Measurements from ENCODE around the gene FOXL1. TPM values are rescaled to one million over a fixed set of nuclear protein-coding genes. Genes with fewer than 3 reads are reported as not detected.

The FOXL1 gene
- total RNA-seq, 1 donor from 2014 or later, result under 0.01 TPM

DNA sequence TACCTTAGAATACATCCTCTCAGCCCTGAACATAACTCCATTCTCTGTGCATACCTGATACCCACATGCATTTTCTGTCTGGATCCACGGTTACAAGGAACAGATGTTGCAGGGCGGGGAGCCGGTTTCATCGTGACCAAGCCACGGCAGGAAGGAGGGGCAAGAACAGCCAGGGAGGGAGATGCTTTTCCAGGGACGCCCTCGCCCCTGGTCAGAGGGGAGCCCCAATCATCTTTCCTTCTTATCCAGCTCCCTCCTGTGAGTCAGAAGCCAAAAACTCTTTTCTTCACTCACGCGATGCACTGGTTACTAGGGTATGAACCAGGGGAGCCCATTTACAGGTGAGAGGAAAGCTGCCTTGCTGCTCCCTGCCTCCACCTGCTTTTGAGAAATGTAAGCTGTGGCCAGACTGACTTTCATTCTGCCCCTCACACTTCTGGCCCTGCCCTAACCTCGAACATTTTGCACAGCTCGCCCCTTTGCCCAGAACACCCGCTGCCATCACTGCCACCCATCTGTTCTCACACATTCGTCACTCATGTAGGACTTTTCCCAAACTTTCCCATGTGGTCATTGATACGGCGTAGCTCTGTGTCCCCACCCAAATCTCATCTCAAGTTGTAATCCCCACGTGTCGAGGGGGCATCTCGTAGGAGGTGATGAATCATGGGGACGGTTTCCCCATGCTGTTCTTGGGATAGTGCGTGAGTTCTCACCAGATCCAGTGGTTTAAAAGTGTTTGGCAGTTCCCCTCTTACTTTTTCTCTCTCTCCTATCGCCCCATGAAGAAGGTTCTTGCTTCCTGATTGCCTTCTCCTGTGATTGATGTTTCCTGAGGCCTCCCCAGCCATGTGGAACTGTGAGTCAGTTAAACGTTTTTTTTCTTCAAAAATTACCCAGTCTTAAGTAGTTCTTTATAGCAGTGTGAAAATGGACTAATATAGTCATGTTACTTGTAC, 20.5 kb downstream of the FOXL1 start:
- H3K4me1 ChIP-seq (ENCODE audit: control insufficient read depth in 3 of 3, insufficient read depth in 3 of 3, low read length in 3 of 3), result peaks cover 0 to 2% (median 0%) of the 10 kb centered on the region in 3 donors
- no peak overlapping the region for H3K27ac ChIP-seq (ENCODE audit: low read depth, low read length)
- peaks cover 38 to 56% (median 39%) of the 10 kb centered on the region in 3 donors for H3K27me3 ChIP-seq (ENCODE audit: control insufficient read depth in 3 of 3, insufficient read depth in 3 of 3, low read length in 3 of 3)
- H3K4me3 ChIP-seq (ENCODE audit: low read length in 3 of 3), result no peak overlapping the region
- no peaks in the 10 kb centered on the region for H3K9me3 ChIP-seq (ENCODE audit: control insufficient read depth in 3 of 3, low read length in 3 of 3)
- no peak overlapping the region for H3K9ac ChIP-seq (ENCODE audit: low read depth in 1 of 3, low read length in 3 of 3)
- no peaks in the 10 kb centered on the region for H3K36me3 ChIP-seq (ENCODE audit: control insufficient read depth in 3 of 3, insufficient read depth in 3 of 3, low read length in 3 of 3)

DNA sequence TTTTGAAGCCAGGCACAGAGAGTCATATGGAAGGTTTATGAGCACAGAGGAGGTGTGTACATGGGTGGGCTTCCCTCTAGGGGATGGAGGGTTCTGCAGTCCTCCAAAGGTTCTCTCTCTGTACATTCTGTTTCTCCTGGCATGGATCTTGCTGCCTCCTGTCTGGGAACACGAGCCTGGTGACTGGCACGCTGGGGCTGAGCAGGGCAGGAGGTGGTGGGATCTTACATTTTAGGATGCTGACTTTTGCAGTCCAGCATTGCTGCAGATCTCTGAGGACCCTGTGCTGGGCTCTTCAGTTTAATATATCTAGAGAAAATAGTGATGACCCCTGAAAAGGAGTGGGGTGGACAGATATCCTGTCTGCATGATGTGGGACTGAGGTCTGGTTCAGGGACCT, 23.0 kb downstream of the FOXL1 start:
- peaks cover 0 to 2% (median 0%) of the 10 kb centered on the region in 3 donors for H3K4me1 ChIP-seq (ENCODE audit: control insufficient read depth in 3 of 3, insufficient read depth in 3 of 3, low read length in 3 of 3)
- H3K36me3 ChIP-seq (ENCODE audit: control insufficient read depth in 3 of 3, insufficient read depth in 3 of 3, low read length in 3 of 3), result no peaks in the 10 kb centered on the region
- no peak overlapping the region for H3K27ac ChIP-seq (ENCODE audit: low read depth, low read length)
- H3K27me3 ChIP-seq (ENCODE audit: control insufficient read depth in 3 of 3, insufficient read depth in 3 of 3, low read length in 3 of 3), result peaks cover 18 to 37% (median 19%) of the 10 kb centered on the region in 3 donors
- no peak overlapping the region for H3K9ac ChIP-seq (ENCODE audit: low read depth in 1 of 3, low read length in 3 of 3)
- no peaks in the 10 kb centered on the region for H3K9me3 ChIP-seq (ENCODE audit: control insufficient read depth in 3 of 3, low read length in 3 of 3)
- H3K4me3 ChIP-seq (ENCODE audit: low read length in 3 of 3), result no peak overlapping the region

DNA sequence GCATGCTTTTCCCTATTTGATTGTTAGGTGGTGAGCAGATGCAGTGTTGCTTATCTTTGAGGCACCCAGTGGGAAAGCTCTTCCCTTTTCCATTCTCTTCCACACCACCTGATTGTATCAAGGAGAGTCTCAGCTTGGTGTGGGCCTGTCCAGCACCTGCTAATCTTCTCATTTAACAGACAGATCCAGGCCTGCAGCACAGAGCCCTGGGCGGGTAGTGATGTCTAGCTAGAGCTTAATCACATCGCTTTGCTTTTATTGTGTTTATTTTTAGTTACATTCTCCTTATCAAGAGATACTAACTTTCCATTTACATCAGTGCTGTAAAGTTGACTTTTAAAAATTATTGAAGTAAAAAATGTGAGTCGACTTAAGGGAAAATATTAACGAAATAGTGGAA, 24.2 kb downstream of the FOXL1 start:
- Histone ChIP-seq H3K27ac (ENCODE audit: low read depth, low read length) (no peak overlapping the region), H3K4me3 (ENCODE audit: low read length in 3 of 3) (no peak overlapping the region), H3K9ac (ENCODE audit: low read depth in 1 of 3, low read length in 3 of 3) (no peak overlapping the region), H3K36me3 (ENCODE audit: control insufficient read depth in 3 of 3, insufficient read depth in 3 of 3, low read length in 3 of 3) (no peaks in the 10 kb centered on the region), H3K4me1 (ENCODE audit: control insufficient read depth in 3 of 3, insufficient read depth in 3 of 3, low read length in 3 of 3) (no peaks in the 10 kb centered on the region), H3K27me3 (ENCODE audit: control insufficient read depth in 3 of 3, insufficient read depth in 3 of 3, low read length in 3 of 3) (peaks cover 12 to 37% (median 17%) of the 10 kb centered on the region in 3 donors), H3K9me3 (ENCODE audit: control insufficient read depth in 3 of 3, low read length in 3 of 3) (no peaks in the 10 kb centered on the region)

DNA sequence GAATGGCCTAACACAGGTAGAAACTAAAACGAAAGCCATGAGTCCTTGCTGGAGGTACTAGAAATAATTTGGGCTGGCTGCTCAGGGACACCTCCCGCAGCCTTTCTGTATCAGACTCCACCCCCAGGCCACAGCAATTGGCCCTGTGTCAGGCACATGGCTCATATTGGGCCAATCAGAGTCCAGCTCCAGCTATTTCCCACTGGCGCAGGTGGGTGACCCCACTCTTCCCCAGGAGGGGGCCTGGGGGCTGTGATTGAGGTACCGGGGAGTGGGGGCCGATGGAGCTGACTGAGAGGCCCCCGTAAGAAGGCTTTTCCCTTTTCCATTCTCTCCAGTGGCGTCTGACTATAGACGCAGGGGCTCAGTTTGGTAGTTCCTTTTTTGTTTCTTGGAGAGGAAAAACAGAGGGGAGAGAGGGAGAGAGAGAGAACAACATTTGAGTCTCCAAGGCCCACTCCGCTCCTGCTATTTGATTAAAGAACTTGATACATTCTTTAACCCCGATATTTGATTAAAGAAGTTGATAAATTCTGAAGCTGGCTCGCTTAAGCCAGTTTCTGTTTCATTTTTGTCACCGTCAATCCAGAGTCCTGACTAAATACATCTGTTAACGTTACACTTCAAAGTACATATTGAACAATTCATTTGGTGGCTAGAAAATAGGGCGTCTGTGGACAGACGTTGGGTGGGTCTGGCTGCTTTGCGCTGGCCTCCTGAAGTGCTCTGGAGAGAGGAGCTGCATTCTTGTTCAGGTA, 26.3 kb downstream of the FOXL1 start:
- no peak overlapping the region for H3K4me3 ChIP-seq (ENCODE audit: low read length in 3 of 3)
- peaks cover 0 to 13% (median 12%) of the 10 kb centered on the region in 3 donors for H3K4me1 ChIP-seq (ENCODE audit: control insufficient read depth in 3 of 3, insufficient read depth in 3 of 3, low read length in 3 of 3)
- peaks cover 0 to 21% (median 11%) of the 10 kb centered on the region in 3 donors for H3K27me3 ChIP-seq (ENCODE audit: control insufficient read depth in 3 of 3, insufficient read depth in 3 of 3, low read length in 3 of 3)
- H3K27ac ChIP-seq (ENCODE audit: low read depth, low read length), result no peak overlapping the region
- H3K9ac ChIP-seq (ENCODE audit: low read depth in 1 of 3, low read length in 3 of 3), result no peak overlapping the region
- H3K36me3 ChIP-seq (ENCODE audit: control insufficient read depth in 3 of 3, insufficient read depth in 3 of 3, low read length in 3 of 3), result no peaks in the 10 kb centered on the region
- H3K9me3 ChIP-seq (ENCODE audit: control insufficient read depth in 3 of 3, low read length in 3 of 3), result no peaks in the 10 kb centered on the region

DNA sequence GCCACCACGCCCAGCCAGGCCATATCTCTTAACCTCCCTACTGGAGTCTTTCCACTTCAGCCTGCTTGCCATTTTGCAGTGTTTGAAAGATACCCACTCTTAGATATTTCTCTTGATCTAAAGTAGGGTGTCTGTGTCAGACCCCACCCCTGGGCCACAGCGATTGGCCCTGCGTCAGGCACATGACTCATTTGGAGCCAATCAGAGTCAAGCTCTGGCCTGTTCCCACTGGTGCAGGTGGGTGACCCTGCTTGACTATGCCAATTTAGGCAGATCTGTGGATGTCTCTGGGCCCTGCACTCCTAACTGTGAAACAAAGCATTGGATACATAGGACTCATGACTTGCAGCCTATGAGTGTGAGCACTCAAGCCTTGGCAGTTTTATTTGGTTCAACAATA, 27.6 kb downstream of the FOXL1 start:
- Histone ChIP-seq H3K27ac (ENCODE audit: low read depth, low read length) (no peak overlapping the region), H3K36me3 (ENCODE audit: control insufficient read depth in 3 of 3, insufficient read depth in 3 of 3, low read length in 3 of 3) (no peaks in the 10 kb centered on the region), H3K9me3 (ENCODE audit: control insufficient read depth in 3 of 3, low read length in 3 of 3) (no peaks in the 10 kb centered on the region), H3K27me3 (ENCODE audit: control insufficient read depth in 3 of 3, insufficient read depth in 3 of 3, low read length in 3 of 3) (peaks cover 4 to 18% (median 16%) of the 10 kb centered on the region in 3 donors), H3K4me1 (ENCODE audit: control insufficient read depth in 3 of 3, insufficient read depth in 3 of 3, low read length in 3 of 3) (peaks cover 7 to 23% (median 17%) of the 10 kb centered on the region in 3 donors), H3K9ac (ENCODE audit: low read depth in 1 of 3, low read length in 3 of 3) (no peak overlapping the region), H3K4me3 (ENCODE audit: low read length in 3 of 3) (no peak overlapping the region)

DNA sequence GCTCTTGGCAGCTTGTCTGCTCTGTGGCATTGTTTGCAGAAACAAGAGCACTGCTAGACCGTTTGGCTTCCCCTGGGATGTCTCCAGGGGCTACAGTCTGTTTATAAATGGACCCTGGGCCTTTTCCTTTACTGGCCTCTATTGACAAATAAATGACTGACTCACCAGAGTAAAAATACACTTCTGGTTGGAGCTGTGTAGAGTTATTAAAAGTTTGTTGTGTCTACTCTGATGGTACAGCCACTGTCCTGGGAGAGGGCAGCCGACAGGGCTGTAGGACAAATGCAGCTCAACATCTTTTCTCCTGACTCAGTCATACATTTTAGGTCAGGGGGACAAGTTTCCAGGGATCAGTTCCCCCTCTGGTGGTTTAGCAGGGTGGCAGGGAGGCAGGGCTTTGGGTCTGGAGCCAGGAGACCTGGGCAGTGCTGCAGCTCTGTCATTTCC, 30.0 kb downstream of the FOXL1 start:
- Histone ChIP-seq H3K4me1 (ENCODE audit: control insufficient read depth in 3 of 3, insufficient read depth in 3 of 3, low read length in 3 of 3) (peaks cover 13 to 29% (median 22%) of the 10 kb centered on the region in 3 donors), H3K9me3 (ENCODE audit: control insufficient read depth in 3 of 3, low read length in 3 of 3) (no peaks in the 10 kb centered on the region), H3K27me3 (ENCODE audit: control insufficient read depth in 3 of 3, insufficient read depth in 3 of 3, low read length in 3 of 3) (peaks cover 4 to 13% (median 5%) of the 10 kb centered on the region in 3 donors), H3K36me3 (ENCODE audit: control insufficient read depth in 3 of 3, insufficient read depth in 3 of 3, low read length in 3 of 3) (no peaks in the 10 kb centered on the region), H3K4me3 (ENCODE audit: low read length in 3 of 3) (no peak overlapping the region), H3K9ac (ENCODE audit: low read depth in 1 of 3, low read length in 3 of 3) (no peak overlapping the region), H3K27ac (ENCODE audit: low read depth, low read length) (no peak overlapping the region)

DNA sequence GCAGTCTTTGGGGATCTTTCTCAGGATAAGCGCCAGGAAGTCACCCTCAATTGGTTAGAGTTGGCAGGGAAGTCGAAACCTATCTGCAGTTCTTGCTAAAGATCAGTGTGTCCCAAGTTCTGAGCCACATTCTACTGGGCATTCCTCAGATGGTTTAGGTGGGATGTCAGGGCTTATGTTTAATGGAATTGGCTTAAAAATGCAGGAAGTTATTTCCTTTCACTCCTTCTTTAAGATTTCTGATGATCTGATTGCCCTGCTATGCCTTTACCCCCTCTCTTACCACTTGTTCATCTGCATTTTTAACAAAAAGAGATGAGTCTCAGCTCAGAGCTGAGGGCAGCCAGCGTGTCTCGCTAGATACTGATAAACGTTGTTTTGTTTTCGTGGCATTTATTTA, 30.8 kb downstream of the FOXL1 start:
- H3K4me1 ChIP-seq (ENCODE audit: control insufficient read depth in 3 of 3, insufficient read depth in 3 of 3, low read length in 3 of 3), result peaks cover 13 to 33% (median 27%) of the 10 kb centered on the region in 3 donors
- no peak overlapping the region for H3K4me3 ChIP-seq (ENCODE audit: low read length in 3 of 3)
- peaks cover 3 to 11% (median 4%) of the 10 kb centered on the region in 3 donors for H3K27me3 ChIP-seq (ENCODE audit: control insufficient read depth in 3 of 3, insufficient read depth in 3 of 3, low read length in 3 of 3)
- H3K9ac ChIP-seq (ENCODE audit: low read depth in 1 of 3, low read length in 3 of 3), result no peak overlapping the region
- H3K9me3 ChIP-seq (ENCODE audit: control insufficient read depth in 3 of 3, low read length in 3 of 3), result no peaks in the 10 kb centered on the region
- no peak overlapping the region for H3K27ac ChIP-seq (ENCODE audit: low read depth, low read length)
- H3K36me3 ChIP-seq (ENCODE audit: control insufficient read depth in 3 of 3, insufficient read depth in 3 of 3, low read length in 3 of 3), result no peaks in the 10 kb centered on the region

DNA sequence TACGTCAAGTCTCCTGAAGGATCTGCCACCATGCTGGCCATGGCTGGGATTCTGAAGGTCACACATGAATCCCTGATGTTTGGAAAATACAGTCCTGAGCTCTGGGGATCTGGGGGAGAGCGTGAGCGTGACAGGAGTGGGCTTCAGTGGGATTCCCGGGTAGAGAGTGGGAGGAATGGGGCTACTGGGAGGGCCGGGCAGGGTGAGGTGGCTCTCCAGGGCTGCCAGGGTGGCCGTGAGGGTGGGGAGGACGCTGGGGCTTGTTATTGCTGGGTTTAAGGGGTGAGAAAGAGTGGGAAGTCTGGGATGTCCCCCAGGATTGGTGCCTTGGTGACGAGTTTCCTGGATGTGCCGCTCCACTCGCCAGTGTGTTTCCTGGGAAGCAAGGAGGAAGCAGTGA, 31.3 kb downstream of the FOXL1 start:
- no peaks in the 10 kb centered on the region for H3K36me3 ChIP-seq (ENCODE audit: control insufficient read depth in 3 of 3, insufficient read depth in 3 of 3, low read length in 3 of 3)
- no peak overlapping the region for H3K9ac ChIP-seq (ENCODE audit: low read depth in 1 of 3, low read length in 3 of 3)
- no peak overlapping the region for H3K4me3 ChIP-seq (ENCODE audit: low read length in 3 of 3)
- no peaks in the 10 kb centered on the region for H3K9me3 ChIP-seq (ENCODE audit: control insufficient read depth in 3 of 3, low read length in 3 of 3)
- peaks cover 2 to 10% (median 4%) of the 10 kb centered on the region in 3 donors for H3K27me3 ChIP-seq (ENCODE audit: control insufficient read depth in 3 of 3, insufficient read depth in 3 of 3, low read length in 3 of 3)
- H3K4me1 ChIP-seq (ENCODE audit: control insufficient read depth in 3 of 3, insufficient read depth in 3 of 3, low read length in 3 of 3), result peaks cover 15 to 37% (median 31%) of the 10 kb centered on the region in 3 donors
- no peak overlapping the region for H3K27ac ChIP-seq (ENCODE audit: low read depth, low read length)

DNA sequence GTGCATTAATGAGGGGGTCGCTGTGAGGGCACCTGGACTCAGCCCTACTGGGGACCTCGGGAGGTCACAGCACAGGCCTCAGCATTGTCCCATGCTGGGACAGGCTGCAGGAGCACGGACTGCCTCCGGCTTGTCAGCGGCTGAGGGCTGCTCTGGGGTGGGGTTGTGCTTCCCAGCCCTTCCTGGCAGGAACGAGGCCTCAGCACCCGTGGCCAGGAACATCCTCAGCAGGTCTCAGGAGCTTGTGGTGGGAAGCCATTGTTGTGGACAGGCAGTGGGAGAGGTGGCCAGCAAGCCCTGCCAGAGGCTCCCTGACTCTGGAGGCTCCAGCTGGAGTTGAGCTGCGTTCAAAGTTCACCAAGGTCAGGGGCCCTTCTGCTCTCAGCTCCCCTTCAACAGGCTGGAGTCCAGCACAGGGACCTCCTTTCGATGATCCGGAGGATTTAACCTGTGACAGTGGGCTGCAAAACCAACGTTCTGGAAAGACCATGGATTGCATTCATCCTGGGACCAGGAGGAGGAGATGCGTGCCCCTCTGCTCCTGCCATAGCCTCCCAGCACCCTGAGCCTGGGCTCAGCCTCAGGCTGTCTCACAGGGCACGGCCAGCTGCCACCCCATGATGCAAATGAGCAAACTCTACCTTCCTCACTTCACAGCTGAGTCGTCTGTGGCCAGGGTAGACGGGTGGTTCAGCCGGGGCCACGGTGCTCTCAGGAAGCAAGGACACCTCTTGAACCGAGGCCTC, 32.6 kb downstream of the FOXL1 start:
- Histone ChIP-seq H3K4me3 (ENCODE audit: low read length in 3 of 3) (peak overlapping the region in 1 of 3 donors; percentile 35), H3K4me1 (ENCODE audit: control insufficient read depth in 3 of 3, insufficient read depth in 3 of 3, low read length in 3 of 3) (peaks cover 21 to 43% (median 33%) of the 10 kb centered on the region in 3 donors), H3K27ac (ENCODE audit: low read depth, low read length) (peak overlapping the region; percentile 18), H3K27me3 (ENCODE audit: control insufficient read depth in 3 of 3, insufficient read depth in 3 of 3, low read length in 3 of 3) (peaks cover 0 to 10% (median 4%) of the 10 kb centered on the region in 3 donors), H3K36me3 (ENCODE audit: control insufficient read depth in 3 of 3, insufficient read depth in 3 of 3, low read length in 3 of 3) (no peaks in the 10 kb centered on the region), H3K9me3 (ENCODE audit: control insufficient read depth in 3 of 3, low read length in 3 of 3) (no peaks in the 10 kb centered on the region), H3K9ac (ENCODE audit: low read depth in 1 of 3, low read length in 3 of 3) (no peak overlapping the region)

All from skeletal muscle tissue (tissue), 4 donors.